ENCODE measurements around the gene ATXN7. TPM values are rescaled to one million over a fixed set of nuclear protein-coding genes. Genes with fewer than 3 reads are reported as not detected.

ATXN7 gene
- total and polyA plus RNA-seq, 2 of the 13 experiments (the other 11 are each of a cell fraction or from before 2014, with no cell fraction given), result 13.8 to 20.0 TPM

- TF ChIP-seq, protein P1, sequence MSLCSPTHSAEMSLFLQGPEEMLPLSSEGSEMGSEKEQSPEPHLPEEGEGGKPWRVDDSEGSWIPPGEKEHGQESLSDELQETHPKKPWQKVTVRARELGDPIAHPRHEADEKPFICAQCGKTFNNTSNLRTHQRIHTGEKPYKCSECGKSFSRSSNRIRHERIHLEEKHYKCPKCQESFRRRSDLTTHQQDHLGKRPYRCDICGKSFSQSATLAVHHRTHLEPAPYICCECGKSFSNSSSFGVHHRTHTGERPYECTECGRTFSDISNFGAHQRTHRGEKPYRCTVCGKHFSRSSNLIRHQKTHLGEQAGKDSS (CRISPR knock-in tag; IDR thresholded peaks at IDR 0.05; ENCODE audit: borderline replicate concordance, low read depth), result no peak
- TF ChIP-seq, protein P2, sequence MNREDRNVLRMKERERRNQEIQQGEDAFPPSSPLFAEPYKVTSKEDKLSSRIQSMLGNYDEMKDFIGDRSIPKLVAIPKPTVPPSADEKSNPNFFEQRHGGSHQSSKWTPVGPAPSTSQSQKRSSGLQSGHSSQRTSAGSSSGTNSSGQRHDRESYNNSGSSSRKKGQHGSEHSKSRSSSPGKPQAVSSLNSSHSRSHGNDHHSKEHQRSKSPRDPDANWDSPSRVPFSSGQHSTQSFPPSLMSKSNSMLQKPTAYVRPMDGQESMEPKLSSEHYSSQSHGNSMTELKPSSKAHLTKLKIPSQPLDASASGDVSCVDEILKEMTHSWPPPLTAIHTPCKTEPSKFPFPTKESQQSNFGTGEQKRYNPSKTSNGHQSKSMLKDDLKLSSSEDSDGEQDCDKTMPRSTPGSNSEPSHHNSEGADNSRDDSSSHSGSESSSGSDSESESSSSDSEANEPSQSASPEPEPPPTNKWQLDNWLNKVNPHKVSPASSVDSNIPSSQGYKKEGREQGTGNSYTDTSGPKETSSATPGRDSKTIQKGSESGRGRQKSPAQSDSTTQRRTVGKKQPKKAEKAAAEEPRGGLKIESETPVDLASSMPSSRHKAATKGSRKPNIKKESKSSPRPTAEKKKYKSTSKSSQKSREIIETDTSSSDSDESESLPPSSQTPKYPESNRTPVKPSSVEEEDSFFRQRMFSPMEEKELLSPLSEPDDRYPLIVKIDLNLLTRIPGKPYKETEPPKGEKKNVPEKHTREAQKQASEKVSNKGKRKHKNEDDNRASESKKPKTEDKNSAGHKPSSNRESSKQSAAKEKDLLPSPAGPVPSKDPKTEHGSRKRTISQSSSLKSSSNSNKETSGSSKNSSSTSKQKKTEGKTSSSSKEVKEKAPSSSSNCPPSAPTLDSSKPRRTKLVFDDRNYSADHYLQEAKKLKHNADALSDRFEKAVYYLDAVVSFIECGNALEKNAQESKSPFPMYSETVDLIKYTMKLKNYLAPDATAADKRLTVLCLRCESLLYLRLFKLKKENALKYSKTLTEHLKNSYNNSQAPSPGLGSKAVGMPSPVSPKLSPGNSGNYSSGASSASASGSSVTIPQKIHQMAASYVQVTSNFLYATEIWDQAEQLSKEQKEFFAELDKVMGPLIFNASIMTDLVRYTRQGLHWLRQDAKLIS (CRISPR knock-in tag; IDR thresholded peaks at IDR 0.05), result 0 out of 2 replicates have a peak, but pooled peaks have one; percentile 28
- TF ChIP-seq, protein P3, sequence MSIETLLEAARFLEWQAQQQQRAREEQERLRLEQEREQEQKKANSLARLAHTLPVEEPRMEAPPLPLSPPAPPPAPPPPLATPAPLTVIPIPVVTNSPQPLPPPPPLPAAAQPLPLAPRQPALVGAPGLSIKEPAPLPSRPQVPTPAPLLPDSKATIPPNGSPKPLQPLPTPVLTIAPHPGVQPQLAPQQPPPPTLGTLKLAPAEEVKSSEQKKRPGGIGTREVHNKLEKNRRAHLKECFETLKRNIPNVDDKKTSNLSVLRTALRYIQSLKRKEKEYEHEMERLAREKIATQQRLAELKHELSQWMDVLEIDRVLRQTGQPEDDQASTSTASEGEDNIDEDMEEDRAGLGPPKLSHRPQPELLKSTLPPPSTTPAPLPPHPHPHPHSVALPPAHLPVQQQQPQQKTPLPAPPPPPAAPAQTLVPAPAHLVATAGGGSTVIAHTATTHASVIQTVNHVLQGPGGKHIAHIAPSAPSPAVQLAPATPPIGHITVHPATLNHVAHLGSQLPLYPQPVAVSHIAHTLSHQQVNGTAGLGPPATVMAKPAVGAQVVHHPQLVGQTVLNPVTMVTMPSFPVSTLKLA (IDR thresholded peaks at IDR 0.05), result 0 out of 2 replicates have a peak, but pooled peaks have one; percentile 19
- TF ChIP-seq ZSCAN9 (CRISPR knock-in tag; IDR thresholded peaks at IDR 0.05; ENCODE audit: borderline replicate concordance) (peak; percentile 25; the same call in 1 of the 2 replicates), ZNF792 (CRISPR knock-in tag; IDR thresholded peaks at IDR 0.05) (0 out of 2 replicates have a peak, but pooled peaks have one; percentile 24), SMAD9 (CRISPR knock-in tag; IDR thresholded peaks at IDR 0.05) (no peak), ZNF451 (CRISPR knock-in tag; IDR thresholded peaks at IDR 0.05) (no peak), FOXJ3 (CRISPR knock-in tag; IDR thresholded peaks at IDR 0.05; ENCODE audit: borderline replicate concordance) (no peak), MYC (CRISPR knock-in tag; IDR thresholded peaks at IDR 0.05; ENCODE audit: borderline replicate concordance) (peak; percentile 43), HDAC2 (CRISPR knock-in tag; IDR thresholded peaks at IDR 0.05) (peak; percentile 21; the same call in 1 of the 2 replicates)
- TF ChIP-seq, protein P4, sequence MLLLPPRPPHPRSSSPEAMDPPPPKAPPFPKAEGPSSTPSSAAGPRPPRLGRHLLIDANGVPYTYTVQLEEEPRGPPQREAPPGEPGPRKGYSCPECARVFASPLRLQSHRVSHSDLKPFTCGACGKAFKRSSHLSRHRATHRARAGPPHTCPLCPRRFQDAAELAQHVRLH (CRISPR knock-in tag; IDR thresholded peaks at IDR 0.05; ENCODE audit: borderline replicate concordance, low read depth), result 0 out of 2 replicates have a peak, but pooled peaks have one; percentile 15
Measured at GRCh38 chr3:63911509-63911872, 47.8 kb downstream of the ATXN7 start (continued).

Measured in HepG2 (cell line).